TTC549 (cell line): ENCODE measurements around the gene ROBO1.
"Not testable (repeated sequence)": the region's sequence is repeated elsewhere in the genome, so short reads cannot be mapped to it uniquely, and the experiment has no call there.

Source experiments
- FAIRE-seq: peaks from 2 replicates; lab custom pipeline; 2012; peaks lifted over from hg19 to GRCh38; lab: Jason Lieb, UNC

The ROBO1 gene

DNA sequence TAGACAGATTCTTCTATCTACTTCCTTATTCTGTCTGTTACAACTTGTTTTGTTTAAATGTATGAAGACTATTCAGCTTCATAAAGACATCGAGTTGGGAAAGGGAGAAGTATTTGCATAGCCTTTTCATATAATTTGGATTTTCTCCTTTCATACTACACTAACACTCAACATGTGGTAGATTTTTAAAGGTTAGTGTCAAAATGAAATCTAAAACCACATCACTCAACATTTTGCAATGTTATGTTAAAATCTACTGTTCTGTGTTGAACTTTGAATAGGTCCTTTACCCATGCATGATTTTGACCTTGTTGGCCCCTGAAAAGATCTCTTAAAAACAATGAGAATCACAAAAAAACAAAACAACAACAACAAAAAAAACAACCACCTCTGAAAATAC is 860.9 kb downstream of the ROBO1 start:
- no peak for FAIRE-seq

- no peak for FAIRE-seq
Measured at GRCh38 chr3:78906245-78906644, 861.6 kb downstream of the ROBO1 start.

- FAIRE-seq, result no peak
Measured at GRCh38 chr3:78905700-78906099, 862.1 kb downstream of the ROBO1 start.

DNA sequence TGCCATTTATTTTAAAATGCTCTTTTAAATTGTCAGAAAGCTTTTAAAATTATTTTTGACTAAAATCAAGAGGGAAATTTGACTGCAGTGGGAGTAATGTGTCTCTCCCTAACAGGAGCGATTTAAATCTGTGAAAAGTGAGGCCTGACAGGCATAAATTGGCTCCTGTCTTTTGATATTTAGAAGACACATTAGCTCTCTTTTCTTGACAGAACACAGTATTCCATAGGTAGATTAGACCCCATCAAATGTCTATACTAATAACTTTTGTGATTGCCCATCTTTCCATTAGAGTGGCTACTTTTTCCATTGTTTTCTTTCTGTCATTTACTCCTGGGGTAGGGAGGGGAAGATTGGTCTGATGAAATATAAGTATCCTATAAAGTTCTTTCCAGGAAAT is 866.3 kb downstream of the ROBO1 start:
- no peak for FAIRE-seq

DNA sequence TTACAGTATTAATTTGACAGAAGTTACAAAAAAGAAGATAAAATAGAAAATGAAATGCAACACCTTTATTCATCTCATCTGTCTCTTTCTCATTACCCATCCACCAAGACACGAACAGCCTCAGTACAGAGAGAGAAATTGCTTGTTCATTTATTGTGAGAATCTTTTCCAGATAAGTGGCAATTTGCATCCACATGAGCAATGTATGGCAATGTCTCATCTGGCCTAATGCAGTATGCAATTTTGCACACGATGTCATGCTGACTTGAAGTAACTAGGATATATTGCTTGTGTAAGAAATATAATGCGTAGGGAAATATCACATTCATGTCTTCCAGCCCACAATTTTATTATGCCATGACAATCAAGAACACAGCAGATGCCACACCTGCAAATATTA is 866.9 kb downstream of the ROBO1 start:
- no peak for FAIRE-seq

DNA sequence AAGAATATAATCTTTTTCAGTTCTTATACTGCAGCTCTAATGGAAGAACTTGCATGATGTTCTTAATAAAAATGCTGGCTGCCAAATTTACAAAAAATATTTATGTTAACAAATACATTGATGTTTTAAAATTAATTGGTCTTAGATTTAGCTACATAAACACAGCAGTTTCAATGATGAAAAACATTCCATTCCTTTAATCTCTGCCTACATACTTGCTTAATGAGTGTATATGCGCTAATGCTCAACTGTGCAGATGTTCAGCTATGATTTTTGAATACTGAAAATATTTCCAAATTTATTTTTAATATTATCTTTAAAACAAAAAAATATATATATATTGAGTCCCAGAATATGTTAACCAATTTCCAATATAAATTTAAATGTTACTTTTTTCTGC is 867.4 kb downstream of the ROBO1 start:
- FAIRE-seq, result no peak

GRCh38 chr3:78895528-78895927 is 872.3 kb downstream of the ROBO1 start:
- FAIRE-seq, result no peak

DNA sequence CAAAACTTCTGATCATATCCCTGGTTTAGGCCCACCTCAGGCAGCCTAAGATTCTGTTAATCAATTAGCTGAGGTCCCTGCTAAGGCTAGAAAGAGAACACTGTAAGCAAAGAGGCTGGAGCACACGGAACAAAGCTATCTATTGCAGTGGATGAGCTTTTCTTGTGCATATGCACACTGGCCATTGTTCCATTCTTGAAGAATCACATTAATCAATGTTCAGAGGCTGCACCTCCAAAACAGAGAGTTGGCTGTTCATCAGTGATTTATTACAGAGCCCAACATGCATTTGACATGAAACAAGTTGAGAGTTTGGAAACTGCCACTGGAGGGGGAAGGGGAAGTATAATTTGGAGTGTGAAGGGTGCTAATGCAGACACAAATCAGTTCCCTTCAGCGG is 873.0 kb downstream of the ROBO1 start:
- FAIRE-seq, result no peak

- no peak for FAIRE-seq
Measured at GRCh38 chr3:78893161-78893560, 874.6 kb downstream of the ROBO1 start.

- no peak for FAIRE-seq
Measured at GRCh38 chr3:78889348-78889747, 878.5 kb downstream of the ROBO1 start.

- no peak for FAIRE-seq
Measured at GRCh38 chr3:78888635-78889034, 879.2 kb downstream of the ROBO1 start.

DNA sequence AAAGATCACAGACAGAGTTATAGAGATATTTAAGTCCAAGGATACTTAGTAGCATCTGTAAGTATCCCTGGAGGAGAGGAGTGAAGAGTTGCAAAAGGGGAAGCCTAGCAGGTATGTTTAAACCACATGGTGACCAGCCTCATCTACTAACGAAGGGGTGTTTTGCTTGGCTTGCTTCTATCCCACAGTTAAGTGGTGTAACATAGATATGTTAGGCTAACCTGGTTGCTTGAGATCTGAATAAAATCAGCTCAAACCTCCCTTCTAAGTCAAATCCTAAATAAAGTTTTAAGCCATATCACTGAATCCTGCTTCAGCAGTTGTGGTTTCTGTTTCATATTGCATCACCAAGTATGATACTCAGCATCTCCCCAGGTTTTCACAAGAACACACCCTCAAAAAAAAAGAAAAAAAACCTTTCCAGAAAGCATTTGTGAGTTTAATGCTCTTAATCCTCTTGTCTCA is 880.2 kb downstream of the ROBO1 start:
- FAIRE-seq, result no peak

DNA sequence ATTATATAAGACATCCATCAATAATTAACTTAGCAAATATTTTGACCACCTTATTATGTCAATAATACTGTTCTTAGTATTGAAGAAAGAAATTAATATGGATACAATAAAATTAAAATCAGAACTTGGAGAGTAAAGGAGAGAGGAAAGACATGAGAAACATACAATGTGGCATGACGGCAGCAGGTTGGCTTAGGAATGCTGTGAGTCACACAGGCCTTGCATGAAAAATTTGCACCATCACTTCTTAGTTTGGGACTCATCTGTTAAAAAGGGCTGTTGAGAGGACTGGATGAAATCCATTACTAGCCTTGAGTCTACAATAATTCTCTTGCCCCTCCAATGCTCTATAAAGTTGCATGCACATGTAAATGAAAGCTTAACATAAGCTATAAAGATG is 880.8 kb downstream of the ROBO1 start:
- no peak for FAIRE-seq

GRCh38 chr3:78884567-78884966 is 883.2 kb downstream of the ROBO1 start:
- FAIRE-seq, result not testable (repeated sequence)

DNA sequence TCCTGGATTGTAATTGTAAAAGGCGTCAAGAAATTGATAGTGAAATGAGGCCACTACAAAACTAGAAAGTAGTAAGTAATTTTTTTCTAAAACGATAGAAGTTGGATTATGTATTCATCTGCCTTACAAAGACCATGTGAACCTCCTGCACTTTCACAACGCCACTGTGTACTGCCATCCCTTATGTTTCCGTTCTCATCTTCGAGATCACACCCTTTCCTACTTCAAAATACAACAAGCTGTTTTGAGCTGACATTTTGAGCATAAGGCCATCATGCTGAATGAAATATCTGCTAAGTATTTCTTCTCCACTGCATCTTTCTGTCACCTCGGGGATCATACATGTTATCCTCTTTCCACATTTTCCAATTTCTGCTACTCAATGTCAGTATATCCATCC is 885.5 kb downstream of the ROBO1 start:
- FAIRE-seq, result no peak

GRCh38 chr3:78881501-78881900 is 886.3 kb downstream of the ROBO1 start:
- FAIRE-seq, result no peak

- no peak for FAIRE-seq
Measured at GRCh38 chr3:78880603-78881461, 887.0 kb downstream of the ROBO1 start.

- FAIRE-seq, result no peak
Measured at GRCh38 chr3:78879295-78879860, 888.4 kb downstream of the ROBO1 start.

- FAIRE-seq, result no peak
Measured at GRCh38 chr3:78878789-78879188, 889.0 kb downstream of the ROBO1 start.

DNA sequence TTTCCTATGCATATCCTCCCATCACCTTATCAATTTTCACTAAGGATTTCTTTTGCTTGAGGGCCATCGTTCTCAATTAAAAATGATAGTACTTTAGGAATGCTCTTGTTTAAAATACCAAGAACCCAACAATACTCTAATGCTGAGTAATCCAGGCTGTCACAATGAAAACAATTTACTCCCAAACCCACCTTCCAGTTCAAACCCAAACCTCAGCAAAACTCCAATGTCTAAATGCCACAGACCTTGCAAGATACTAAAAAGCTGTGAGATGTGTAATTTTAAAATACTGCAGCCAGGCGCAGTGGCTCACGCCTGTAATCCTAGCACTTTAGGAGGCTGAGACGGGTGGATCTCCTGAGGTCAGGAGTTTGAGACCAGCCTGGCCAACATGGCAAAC is 889.8 kb downstream of the ROBO1 start:
- no peak for FAIRE-seq

- no peak for FAIRE-seq
Measured at GRCh38 chr3:78875851-78876250, 891.9 kb downstream of the ROBO1 start.

- FAIRE-seq, result no peak
Measured at GRCh38 chr3:78875436-78875835, 892.4 kb downstream of the ROBO1 start.

DNA sequence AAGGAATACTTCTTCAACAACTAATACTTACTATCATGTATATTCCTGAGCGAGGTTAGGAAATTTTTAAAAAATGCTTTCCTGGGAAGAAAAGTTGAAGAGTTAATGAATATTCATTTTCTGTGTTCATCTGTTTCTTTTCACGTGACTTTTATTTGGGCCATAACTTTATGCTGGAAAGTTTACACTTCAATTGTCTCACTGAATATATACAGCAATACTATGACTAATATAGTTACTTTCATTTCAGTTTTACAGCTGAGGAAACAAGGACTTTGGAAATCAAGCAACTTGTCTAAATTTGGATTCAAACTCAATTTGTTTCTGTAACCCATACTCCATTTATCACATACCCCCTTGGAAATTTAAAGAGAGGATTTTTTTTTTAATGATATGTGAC is 894.2 kb downstream of the ROBO1 start:
- FAIRE-seq, result no peak

GRCh38 chr3:78872195-78872594 is 895.6 kb downstream of the ROBO1 start:
- FAIRE-seq, result no peak
